ENCODE results near the gene FRMD4A.

- no peak for TF ChIP-seq TARDBP (IDR thresholded peaks at IDR 0.05)
- TF ChIP-seq BHLHE40 (IDR thresholded peaks at IDR 0.05; ENCODE audit: borderline replicate concordance) = no peak
- no peak for TF ChIP-seq SP1 (IDR thresholded peaks at IDR 0.05)
- TF ChIP-seq FOXM1 (IDR thresholded peaks at IDR 0.05; ENCODE audit: borderline replicate concordance) = no peak
- no peak for TF ChIP-seq L3MBTL2 (conservative IDR thresholded peaks at IDR 0.05)
- TF ChIP-seq CTBP1 (IDR thresholded peaks at IDR 0.05; ENCODE audit: borderline replicate concordance) = no peak
- TF ChIP-seq SUZ12 (IDR thresholded peaks at IDR 0.05) = no peak
- TF ChIP-seq NFRKB (IDR thresholded peaks at IDR 0.05) = no peak
- no peak for TF ChIP-seq ELF4 (IDR thresholded peaks at IDR 0.05)
- no peak for TF ChIP-seq ZNF384 (IDR thresholded peaks at IDR 0.05)
- no peak for TF ChIP-seq LEF1 (IDR thresholded peaks at IDR 0.05; ENCODE audit: borderline replicate concordance)
- no peak for TF ChIP-seq HDGF (IDR thresholded peaks at IDR 0.05; ENCODE audit: borderline replicate concordance)
Observed at GRCh38 chr10:13658264-13658663, 672.5 kb downstream of the FRMD4A start.
